ENCODE data around the gene GSG1L2. TPM values are rescaled to one million over a fixed set of nuclear protein-coding genes. Genes with fewer than 3 reads are reported as not detected.
"Not testable (repeated sequence)": the region's sequence is repeated elsewhere in the genome, so short reads cannot be mapped to it uniquely, and the experiment has no call there.

Gene GSG1L2
- total and polyA plus RNA-seq, 2 of the 13 experiments (the other 11 are each of a cell fraction or from before 2014, with no cell fraction given): not detected

- TF ChIP-seq ZNF770 (CRISPR knock-in tag; IDR thresholded peaks at IDR 0.05) (no peak), GPN1 (CRISPR knock-in tag; IDR thresholded peaks at IDR 0.05; ENCODE audit: borderline replicate concordance) (no peak)
These were observed 37.3 kb downstream of the GSG1L2 start (continued) for GRCh38 chr17:9784544-9784943.

- in situ Hi-C loops (cut with HindIII; ENCODE audit: extremely low pct_ligation_motif_present, low pct_unique_long_range_greater_than_20kb); H3K4me3 ChIP-seq (replicated peaks in 1 of 3; ENCODE audit: insufficient read depth in 1 of 3, low read depth in 2 of 3, low read length in 3 of 3); H3K27ac ChIP-seq (ENCODE audit: extremely low read length, insufficient read depth, low read length); H2AFZ ChIP-seq (ENCODE audit: low read length); H3K79me2 ChIP-seq (ENCODE audit: insufficient read depth, low read length); intact Hi-C loops (cut with micrococcal nuclease; ENCODE audit: unreplicated experiment); FAIRE-seq; H3K36me3 ChIP-seq (replicated peaks in 1 of 2; ENCODE audit: control insufficient read depth in 1 of 2, insufficient read depth in 2 of 2, low read length in 2 of 2); H3K4me2 ChIP-seq (ENCODE audit: low read depth, low read length); ATAC-seq; CTCF ChIA-PET (ENCODE audit: low intra/inter-chr PET ratio, low total read pairs); H3K9ac ChIP-seq (ENCODE audit: insufficient read depth, low read depth, low read length); DNase-seq (ENCODE audit: low spot score); BruUV-seq (replicated peaks); H3K4me1 ChIP-seq (ENCODE audit: insufficient read depth, low read length); H4K20me1 ChIP-seq (ENCODE audit: insufficient read depth, low read length); POLR2A ChIA-PET; H3K9me3 ChIP-seq (ENCODE audit: low read length): not testable (repeated sequence)
- WGBS (ENCODE audit: low lambda C conversion rate): 26% methylated on average over 5 of the region's 5 CpGs
- peaks cover 2 to 45% of the 10 kb centered on the region in 2 experiments; a peak in 4 of 5 replicates for H3K27me3 ChIP-seq (ENCODE audit: control insufficient read depth in 1 of 2, insufficient read depth in 2 of 2, low read length in 2 of 2)
These were observed 38.4 kb downstream of the GSG1L2 start for GRCh38 chr17:9783465-9783864.

GRCh38 chr17:9783050-9783449 lies 38.8 kb downstream of the GSG1L2 start:
- POLR2A ChIA-PET: no interaction called here
- Histone ChIP-seq H3K4me1 (ENCODE audit: insufficient read depth, low read length) (no peaks in the 10 kb centered on the region), H3K79me2 (ENCODE audit: insufficient read depth, low read length) (no peaks in the 10 kb centered on the region), H3K4me3 (replicated peaks in 1 of 3; ENCODE audit: insufficient read depth in 1 of 3, low read depth in 2 of 3, low read length in 3 of 3) (no peak overlapping the region), H4K20me1 (ENCODE audit: insufficient read depth, low read length) (no peaks in the 10 kb centered on the region), H3K36me3 (replicated peaks in 1 of 2; ENCODE audit: control insufficient read depth in 1 of 2, insufficient read depth in 2 of 2, low read length in 2 of 2) (no peaks in the 10 kb centered on the region), H3K27me3 (ENCODE audit: control insufficient read depth in 1 of 2, insufficient read depth in 2 of 2, low read length in 2 of 2) (peaks cover 2 to 46% of the 10 kb centered on the region in 2 experiments; a peak in 4 of 5 replicates), H3K27ac (ENCODE audit: extremely low read length, insufficient read depth, low read length) (no peak overlapping the region), H3K4me2 (ENCODE audit: low read depth, low read length) (no peak overlapping the region), H2AFZ (ENCODE audit: low read length) (no peak overlapping the region), H3K9ac (ENCODE audit: insufficient read depth, low read depth, low read length) (no peak overlapping the region), H3K9me3 (ENCODE audit: low read length) (no peaks in the 10 kb centered on the region)
- no TSS peak for BruUV-seq (replicated peaks)
- in situ Hi-C loops (cut with HindIII; ENCODE audit: extremely low pct_ligation_motif_present, low pct_unique_long_range_greater_than_20kb) (no loop called here), intact Hi-C loops (cut with micrococcal nuclease; ENCODE audit: unreplicated experiment) (no loop called here)
- FAIRE-seq (no peak), DNase-seq (ENCODE audit: low spot score) (no peak), ATAC-seq (no peak)
- CTCF ChIA-PET (ENCODE audit: low intra/inter-chr PET ratio, low total read pairs): no interaction called here
- WGBS (ENCODE audit: low lambda C conversion rate): 10% methylated on average over 4 of the region's 4 CpGs
- TF ChIP-seq MIER2 (CRISPR knock-in tag; IDR thresholded peaks at IDR 0.05) (no peak), MXI1 (IDR thresholded peaks at IDR 0.05; ENCODE audit: borderline replicate concordance, low read depth, low read length) (no peak), KDM2A (CRISPR knock-in tag; IDR thresholded peaks at IDR 0.05; ENCODE audit: borderline replicate concordance, low read depth) (no peak), ZNF83 (CRISPR knock-in tag; IDR thresholded peaks at IDR 0.05; ENCODE audit: borderline replicate concordance) (no peak), NR2F6 (IDR thresholded peaks at IDR 0.05) (no peak), NR2F6 (CRISPR knock-in tag; IDR thresholded peaks at IDR 0.05) (no peak), HOXD1 (CRISPR knock-in tag; IDR thresholded peaks at IDR 0.05) (no peak), ZBTB39 (CRISPR knock-in tag; IDR thresholded peaks at IDR 0.05) (no peak), NCOA5 (CRISPR knock-in tag; IDR thresholded peaks at IDR 0.05) (no peak), ZNF563 (CRISPR knock-in tag; IDR thresholded peaks at IDR 0.05) (no peak), ZNF597 (CRISPR knock-in tag; IDR thresholded peaks at IDR 0.05) (no peak)
